NOMO-1 (cell line): ENCODE measurements around the gene B4GALT6.
A peak's percentile ranks its signal among the peaks of the same experiment; 100 is the strongest.

Experiments
- DNase-seq, 2 experiments: peaks; one replicate each; lab custom pipeline; 2025; ENCODE audit not compliant: unreplicated experiment in 2 of 2; lab: John Stamatoyannopoulos, UW

Gene B4GALT6

DNA sequence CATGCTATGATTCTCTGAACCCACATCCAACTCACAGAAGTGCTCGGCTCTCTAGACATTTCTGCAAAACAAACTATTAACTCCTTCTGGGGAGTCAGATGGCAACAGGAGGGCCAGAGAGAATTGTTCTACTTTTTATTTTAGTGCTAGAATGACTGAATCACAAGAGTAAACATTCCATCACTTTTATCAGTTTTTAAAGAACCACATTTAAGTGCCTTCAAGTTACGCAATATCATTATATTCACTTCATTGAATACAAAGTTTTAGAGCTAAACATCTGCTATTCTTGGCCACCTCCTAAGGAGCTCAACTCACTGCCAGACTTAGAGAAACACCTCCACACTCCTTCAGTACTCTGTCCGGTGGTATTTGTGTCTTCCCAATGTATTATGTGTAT lies 22.4 kb downstream of the B4GALT6 start:
- no peak for DNase-seq

GRCh38 chr18:31660763-31661162 lies 23.6 kb downstream of the B4GALT6 start:
- DNase-seq = no peak

GRCh38 chr18:31659576-31660177 lies 24.7 kb downstream of the B4GALT6 start:
- no peak for DNase-seq

DNA sequence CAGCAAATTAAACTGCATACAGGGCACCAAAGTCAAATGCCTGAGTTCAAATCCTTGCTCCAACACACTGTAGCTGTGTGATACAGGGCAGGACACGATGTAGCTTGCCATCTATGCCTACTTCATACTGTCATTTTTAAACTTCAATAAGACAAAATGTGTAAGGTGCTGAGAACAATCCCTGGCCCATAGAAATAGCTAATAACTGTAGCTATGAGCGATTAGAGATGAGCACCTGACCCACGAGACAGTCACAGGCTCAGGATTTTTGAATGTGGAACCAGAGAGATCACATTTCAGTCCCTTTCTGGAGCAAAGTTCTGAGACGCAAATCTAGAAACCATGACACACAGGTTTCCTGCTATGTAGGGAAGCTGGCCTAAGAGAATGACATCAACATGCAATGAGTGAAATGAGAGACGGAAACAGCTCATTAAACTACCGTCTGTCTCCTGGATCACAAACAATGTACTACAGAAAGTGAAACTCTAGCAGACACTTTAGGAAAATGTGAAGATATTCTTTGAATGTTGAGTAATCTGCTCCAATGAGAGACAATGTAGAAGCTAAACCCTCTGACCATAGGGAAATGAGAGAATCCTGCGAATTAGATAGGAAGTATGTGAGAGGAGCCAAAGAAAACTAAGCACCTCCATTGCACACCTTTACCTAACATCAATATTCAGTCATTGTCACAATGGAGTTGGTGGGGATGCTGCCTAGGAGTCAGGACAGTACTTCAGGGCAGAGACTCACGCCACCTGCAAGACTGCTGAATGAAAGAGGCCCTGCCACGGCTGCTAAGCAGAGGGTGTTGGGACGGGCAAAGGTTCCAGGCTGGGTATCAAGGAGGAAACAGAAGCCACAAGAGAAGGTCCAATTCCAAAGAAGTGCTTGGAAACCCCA lies 25.5 kb downstream of the B4GALT6 start:
- DNase-seq = peak in 1 of 2 experiments; percentile 71

GRCh38 chr18:31657823-31658669 lies 26.3 kb downstream of the B4GALT6 start:
- no peak for DNase-seq

DNA sequence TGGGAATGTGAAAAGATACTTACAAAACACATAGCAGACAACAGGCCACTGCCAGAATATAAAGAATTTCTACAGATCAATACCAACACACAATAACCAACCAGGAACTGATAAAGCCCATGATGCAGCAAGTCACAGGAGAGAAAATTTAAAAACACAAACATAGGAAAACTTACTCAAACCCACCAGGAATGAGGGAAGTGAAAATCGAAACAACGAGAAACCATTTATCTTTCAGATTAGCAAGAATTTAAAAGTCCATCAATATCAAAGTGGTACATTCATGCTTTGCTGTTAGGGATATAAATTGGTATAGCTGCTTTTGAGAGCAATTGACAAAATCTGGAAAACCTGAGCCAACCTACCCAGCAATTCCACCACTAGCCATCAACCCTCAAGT lies 27.6 kb downstream of the B4GALT6 start:
- no peak for DNase-seq

DNA sequence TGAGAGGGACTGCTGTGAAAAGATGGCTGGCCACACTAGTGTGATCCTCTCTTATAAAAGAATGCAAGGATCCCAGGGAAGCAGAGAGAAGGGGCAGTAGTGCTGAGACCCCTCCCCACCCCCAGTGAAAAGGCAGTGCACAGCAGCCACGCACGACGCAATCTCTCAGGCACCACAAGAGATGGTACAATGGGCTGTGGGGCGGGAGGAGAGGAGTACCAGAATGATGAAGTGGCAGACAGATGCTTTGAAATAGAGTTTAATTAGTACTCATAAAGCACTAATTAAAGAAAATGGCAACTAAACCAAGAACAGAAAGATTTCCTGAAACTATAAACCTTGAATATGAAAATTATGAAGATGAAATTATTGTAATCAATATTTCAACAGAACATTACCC lies 29.0 kb downstream of the B4GALT6 start:
- DNase-seq = peak in 1 of 2 experiments; percentile 14

DNA sequence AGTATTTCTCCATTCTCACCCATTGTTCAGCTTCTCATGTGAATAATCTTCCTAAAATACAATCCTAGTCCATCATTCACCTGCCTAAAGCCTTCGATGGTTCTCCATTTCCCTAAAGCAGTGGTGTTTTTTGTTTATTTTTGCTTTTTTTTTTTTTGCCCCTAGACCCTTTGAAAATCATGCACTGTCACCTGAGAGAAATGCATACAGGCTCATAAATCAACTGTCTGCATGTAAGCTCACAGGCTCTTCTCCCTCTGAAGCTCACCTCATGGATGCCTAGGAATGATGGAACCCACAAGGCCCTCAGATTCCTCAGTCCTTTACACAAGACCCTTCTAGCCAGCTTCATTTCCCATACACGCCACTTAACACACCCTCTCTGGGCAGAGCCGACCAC lies 31.5 kb downstream of the B4GALT6 start:
- no peak for DNase-seq

DNA sequence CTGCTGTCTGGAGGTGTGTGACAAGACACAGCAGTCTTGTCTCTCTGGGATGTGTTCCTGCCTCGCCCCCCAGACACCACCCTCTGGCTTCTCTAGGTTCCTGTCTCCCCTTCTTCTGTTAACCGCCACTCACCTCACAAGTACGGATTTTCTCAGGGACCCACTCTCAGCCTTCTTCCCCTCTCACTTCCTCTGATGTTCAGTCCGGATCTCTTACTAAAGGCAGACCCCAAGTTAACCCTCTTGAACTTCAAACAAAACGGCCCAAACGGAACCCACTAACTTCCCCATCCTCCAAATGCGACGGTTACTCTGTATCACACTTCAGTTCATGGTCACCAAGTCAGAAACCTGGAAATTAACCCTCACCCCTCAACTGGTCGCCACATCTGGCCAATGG lies 32.0 kb downstream of the B4GALT6 start:
- DNase-seq = peak in 1 of 2 experiments; percentile 7

DNA sequence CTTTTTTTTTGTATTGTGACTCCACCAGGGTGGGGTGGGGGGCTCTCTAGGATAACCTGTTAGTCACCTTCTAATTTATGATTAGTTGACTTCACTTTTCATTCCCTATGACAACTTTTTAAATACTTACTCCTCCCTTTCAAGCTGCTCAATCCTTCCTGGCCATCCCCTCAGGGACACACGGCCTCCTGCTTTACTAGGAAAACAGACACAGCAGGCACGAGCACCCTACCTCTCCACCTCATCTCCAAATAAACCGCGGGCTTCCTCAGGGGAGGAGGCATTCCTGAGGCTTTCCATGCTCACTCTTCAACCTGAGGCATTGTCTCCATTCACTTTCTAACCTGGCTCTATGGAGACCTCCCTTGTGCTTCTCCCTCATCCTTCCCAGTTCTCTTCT lies 33.0 kb downstream of the B4GALT6 start:
- no peak for DNase-seq

DNA sequence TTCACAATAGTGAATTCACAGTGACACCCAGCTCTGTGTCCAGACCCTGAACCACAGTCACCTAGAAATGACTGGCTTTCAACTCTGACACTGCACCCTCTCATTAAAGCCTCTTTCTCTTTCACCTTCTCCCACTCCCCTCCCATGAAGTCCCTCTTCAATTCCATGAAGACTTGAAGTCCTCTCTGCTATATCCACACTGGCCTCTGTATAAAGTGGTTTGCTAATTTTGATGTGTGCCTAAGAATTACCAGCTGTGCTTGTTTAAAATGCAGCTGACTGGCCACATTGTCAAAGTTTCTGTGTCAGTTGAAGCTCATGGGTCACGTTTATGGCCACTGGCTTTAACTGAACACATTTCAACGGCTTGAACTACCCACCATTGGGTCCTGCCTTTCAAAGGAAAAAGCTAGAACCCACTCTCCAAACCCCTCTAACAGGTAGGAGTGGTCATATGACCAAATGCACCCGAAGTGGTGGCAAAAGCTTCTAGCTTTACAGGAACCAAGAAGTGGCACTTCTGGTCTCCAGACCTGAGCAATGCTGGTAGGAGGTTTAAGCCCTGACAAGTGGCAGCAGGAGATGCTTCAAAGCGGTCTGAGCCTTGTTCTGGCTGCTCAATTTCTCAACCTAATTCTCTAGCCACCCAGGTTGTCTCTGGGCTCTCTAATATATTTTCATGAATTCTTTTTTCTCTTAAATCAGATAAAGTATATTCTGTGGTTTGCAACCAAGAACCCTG lies 34.2 kb downstream of the B4GALT6 start:
- DNase-seq = no peak

DNA sequence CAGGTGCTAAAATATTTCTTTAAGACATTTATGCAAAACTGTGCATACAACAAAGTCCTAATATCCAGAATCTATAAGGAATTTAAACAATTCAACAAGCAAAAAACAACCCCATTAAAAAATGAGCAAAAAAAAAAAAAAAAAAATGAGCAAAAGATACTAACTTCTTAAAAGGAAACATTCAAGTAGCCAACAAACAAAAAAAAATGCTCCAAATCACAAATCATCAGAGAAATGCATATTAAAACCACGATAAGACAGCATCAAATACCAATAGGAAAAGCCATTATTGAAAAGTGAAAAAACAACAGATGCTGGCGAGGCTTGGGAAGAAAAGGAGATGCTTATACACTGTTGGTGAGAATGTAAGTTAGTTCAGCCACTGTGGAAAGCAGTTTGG lies 34.9 kb downstream of the B4GALT6 start:
- no peak for DNase-seq

DNA sequence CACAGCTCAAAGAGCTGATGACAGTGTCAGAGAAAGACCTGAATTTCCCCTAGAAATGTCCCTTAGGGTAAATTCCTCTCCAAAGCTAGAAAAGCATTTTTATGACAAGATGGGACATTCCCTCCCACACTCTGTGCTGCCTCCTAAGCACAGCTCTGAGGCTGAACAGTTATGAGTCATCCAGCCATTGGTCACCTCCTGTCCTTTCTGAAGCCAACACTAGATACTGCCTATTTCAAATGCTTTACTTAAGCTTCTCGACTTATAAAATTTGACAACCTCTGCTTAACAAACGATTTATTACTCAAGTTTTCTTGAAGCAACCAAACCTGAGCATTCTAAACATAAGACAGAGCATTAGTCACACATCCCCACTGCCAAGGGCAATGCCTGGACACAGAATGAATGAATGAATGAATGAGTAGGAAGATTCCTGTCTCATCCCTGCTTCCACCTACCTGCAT lies 35.4 kb downstream of the B4GALT6 start:
- no peak for DNase-seq

- no peak for DNase-seq
Measured at GRCh38 chr18:31648458-31648857, 35.9 kb downstream of the B4GALT6 start.

DNA sequence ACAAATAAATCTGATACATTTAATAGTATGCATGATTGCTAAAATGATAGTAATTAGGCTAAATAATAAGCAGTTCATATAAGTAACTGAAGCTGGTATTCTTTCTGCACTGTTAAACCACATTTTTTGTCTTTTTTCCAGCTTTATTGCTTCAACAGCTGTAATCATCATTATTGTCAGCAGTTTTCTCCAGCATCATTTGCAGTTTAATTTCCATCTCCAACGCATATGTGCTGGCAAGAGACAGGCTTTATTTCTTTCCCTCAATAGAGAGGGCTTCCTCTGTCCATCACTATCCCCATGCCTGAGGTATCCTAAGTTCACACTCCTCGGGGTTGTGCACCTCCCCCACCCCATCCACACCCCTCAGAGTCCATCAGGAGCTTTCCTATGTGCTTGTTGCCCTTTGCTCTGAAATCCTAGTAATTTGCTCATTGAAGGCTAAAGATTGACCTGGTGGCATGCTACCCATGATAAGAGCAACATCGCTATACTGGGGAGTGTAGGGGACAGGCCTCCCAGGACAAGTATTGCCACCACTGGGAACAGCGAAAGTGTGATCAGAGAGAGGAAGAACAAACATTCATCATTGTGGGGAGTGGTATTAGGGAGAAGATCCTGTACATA lies 37.1 kb downstream of the B4GALT6 start:
- DNase-seq = no peak

GRCh38 chr18:31646332-31647126 lies 37.9 kb downstream of the B4GALT6 start:
- no peak for DNase-seq

GRCh38 chr18:31645411-31645810 lies 39.0 kb downstream of the B4GALT6 start:
- DNase-seq = no peak

- DNase-seq = no peak
Measured at GRCh38 chr18:31643003-31643402, 41.4 kb downstream of the B4GALT6 start.

DNA sequence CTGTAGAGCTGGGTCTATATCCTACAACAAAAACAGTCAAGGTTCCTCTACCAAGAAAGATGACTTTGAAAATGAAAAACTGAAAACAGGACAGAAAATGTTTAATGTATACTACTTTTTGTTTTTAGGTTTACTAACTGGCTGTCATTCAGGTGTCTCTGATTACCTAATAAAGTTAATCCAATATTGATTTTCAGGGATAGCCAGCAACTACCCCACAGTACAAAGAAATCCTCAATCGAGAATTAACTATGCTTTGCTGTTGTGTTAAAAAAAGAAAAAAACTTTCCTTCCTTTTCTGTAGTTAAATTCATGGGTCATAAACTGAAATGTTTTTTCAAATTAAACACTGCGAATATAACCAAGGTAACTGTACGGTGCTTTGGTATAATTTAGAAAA lies 46.9 kb downstream of the B4GALT6 start:
- no peak for DNase-seq
